Subcutaneous abdominal adipose tissue (tissue), 5 donors: ENCODE data around the gene BCHE.

Source experiments
- H3K27ac ChIP-seq: one replicate; pipeline ENCODE4 v1.7.0; 2013; ENCODE audit warnings: low read depth, mild to moderate bottlenecking, inconsistent platforms, low read length, moderate library complexity
- H3K27me3 ChIP-seq, 5 donors: one replicate each; pipeline ENCODE4 v1.7.0; 2013; ENCODE audit warnings: low read length in 5 of 5, inconsistent platforms in 1 of 5; ENCODE audit not compliant: control insufficient read depth in 5 of 5, insufficient read depth in 4 of 5
- H3K36me3 ChIP-seq, 5 donors: one replicate each; pipeline ENCODE4 v1.7.0; 2013; ENCODE audit warnings: low read length in 5 of 5; ENCODE audit not compliant: control insufficient read depth in 5 of 5, insufficient read depth in 5 of 5
- H3K4me1 ChIP-seq, 5 donors: one replicate each; pipeline ENCODE4 v1.7.0; 2013; ENCODE audit warnings: low read length in 5 of 5, mild to moderate bottlenecking in 3 of 5, moderate library complexity in 1 of 5; ENCODE audit not compliant: control insufficient read depth in 5 of 5, insufficient read depth in 5 of 5
- H3K4me3 ChIP-seq, 5 donors: one replicate each; pipeline ENCODE4 v1.7.0; 2013; ENCODE audit warnings: low read length in 5 of 5, low read depth in 1 of 5
- H3K9ac ChIP-seq, 5 donors: one replicate each; pipeline ENCODE4 v1.7.0; 2013; ENCODE audit warnings: low read length in 5 of 5, mild to moderate bottlenecking in 4 of 5, moderate library complexity in 3 of 5
- H3K9me3 ChIP-seq, 5 donors: one replicate each; pipeline ENCODE4 v1.7.0; 2013; ENCODE audit warnings: low read length in 5 of 5; ENCODE audit not compliant: control insufficient read depth in 5 of 5
- donor health status: healthy.
- donor health status: healthy.
- donor health status: healthy.
- donor health status: healthy.
- donor health status: healthy.

BCHE gene

DNA sequence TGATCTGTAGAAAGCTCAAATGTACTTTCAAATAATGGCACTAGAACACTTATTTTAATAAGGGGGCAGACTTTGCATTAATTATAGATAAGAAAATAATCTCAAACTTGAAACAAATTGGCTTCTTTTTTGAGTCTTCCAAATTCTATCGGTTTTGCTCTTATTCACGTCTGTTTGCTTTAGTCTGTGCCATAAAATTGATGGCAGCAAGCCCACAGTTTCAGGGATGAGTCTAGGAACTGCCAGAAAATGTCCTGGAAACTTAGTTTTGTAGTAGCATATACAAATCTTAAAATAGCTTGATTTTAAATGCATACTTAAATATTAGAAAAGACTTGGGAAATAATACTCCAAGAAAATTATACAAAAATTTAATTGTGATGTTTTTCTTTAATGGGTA lies 39.7 kb downstream of the BCHE start:
- H3K36me3 ChIP-seq: no peaks in the 10 kb centered on the region
- H3K9me3 ChIP-seq: no peaks in the 10 kb centered on the region
- H3K9ac ChIP-seq: no peak overlapping the region
- H3K4me1 ChIP-seq: no peaks in the 10 kb centered on the region
- no peaks in the 10 kb centered on the region for H3K27me3 ChIP-seq
- H3K4me3 ChIP-seq: no peak overlapping the region
- H3K27ac ChIP-seq: no peak overlapping the region

DNA sequence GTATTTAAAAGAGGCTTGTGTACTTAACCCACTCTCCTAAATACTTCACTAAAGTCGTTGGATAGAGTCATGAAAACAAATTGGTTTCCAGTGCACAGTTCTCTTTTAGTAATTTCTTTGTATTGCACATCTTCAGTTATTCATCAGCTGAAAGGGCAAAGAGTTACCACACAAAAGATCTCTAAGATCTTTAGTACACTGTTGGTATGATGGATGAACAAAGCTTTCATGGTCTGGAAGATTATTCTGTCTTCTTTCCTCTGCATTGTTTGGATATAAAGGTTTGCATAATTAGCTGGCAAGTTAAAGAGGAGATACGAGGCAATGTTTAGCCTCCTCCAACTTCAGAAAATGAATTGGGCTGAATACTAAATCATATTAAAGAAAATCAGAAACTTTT lies 40.5 kb downstream of the BCHE start:
- H3K36me3 ChIP-seq: no peaks in the 10 kb centered on the region
- no peaks in the 10 kb centered on the region for H3K27me3 ChIP-seq
- no peak overlapping the region for H3K9ac ChIP-seq
- H3K27ac ChIP-seq: no peak overlapping the region
- no peaks in the 10 kb centered on the region for H3K4me1 ChIP-seq
- no peak overlapping the region for H3K4me3 ChIP-seq
- no peaks in the 10 kb centered on the region for H3K9me3 ChIP-seq

DNA sequence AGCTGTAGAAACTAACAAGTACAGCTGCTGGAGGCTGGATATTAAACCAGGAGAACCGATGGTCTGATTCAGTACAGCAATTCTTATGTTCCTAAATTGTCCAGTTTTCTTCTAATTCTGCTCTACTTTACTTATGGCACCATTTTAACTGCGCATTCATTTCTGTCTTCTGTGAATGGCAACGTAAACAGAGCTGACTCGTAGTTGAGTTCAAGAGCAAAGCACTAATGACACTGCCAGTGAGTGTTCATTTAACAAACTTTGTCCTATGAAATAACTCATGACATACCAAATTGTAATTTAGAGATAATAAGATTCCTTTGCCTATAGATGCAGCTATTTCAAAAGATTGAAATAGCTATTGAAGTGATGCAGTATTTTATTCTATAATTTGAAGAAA lies 48.7 kb downstream of the BCHE start:
- Histone ChIP-seq H3K27ac (no peak overlapping the region), H3K36me3 (no peaks in the 10 kb centered on the region), H3K4me1 (no peaks in the 10 kb centered on the region), H3K4me3 (no peak overlapping the region), H3K9me3 (no peaks in the 10 kb centered on the region), H3K27me3 (no peaks in the 10 kb centered on the region), H3K9ac (no peak overlapping the region)

DNA sequence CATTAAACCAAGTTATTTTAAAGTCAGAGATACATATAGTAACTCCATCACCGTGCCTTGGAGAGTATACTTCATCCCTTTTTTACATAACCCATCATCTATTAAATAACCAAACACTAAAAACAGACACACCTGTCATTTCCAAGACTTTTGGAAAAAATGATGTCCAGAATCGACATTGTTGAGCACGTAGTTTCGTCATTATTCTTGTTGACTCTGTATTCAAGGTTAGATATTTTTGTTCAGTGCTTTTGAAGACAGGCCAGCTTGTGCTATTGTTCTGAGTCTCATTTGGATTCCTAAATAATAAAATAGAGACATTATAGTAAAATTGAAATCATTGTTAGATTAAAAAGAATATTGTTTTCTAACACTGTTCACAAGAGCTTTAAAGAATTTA lies 51.2 kb downstream of the BCHE start:
- H3K27me3 ChIP-seq: no peaks in the 10 kb centered on the region
- no peak overlapping the region for H3K27ac ChIP-seq
- H3K36me3 ChIP-seq: no peaks in the 10 kb centered on the region
- H3K9me3 ChIP-seq: no peaks in the 10 kb centered on the region
- H3K4me3 ChIP-seq: no peak overlapping the region
- no peaks in the 10 kb centered on the region for H3K4me1 ChIP-seq
- no peak overlapping the region for H3K9ac ChIP-seq

DNA sequence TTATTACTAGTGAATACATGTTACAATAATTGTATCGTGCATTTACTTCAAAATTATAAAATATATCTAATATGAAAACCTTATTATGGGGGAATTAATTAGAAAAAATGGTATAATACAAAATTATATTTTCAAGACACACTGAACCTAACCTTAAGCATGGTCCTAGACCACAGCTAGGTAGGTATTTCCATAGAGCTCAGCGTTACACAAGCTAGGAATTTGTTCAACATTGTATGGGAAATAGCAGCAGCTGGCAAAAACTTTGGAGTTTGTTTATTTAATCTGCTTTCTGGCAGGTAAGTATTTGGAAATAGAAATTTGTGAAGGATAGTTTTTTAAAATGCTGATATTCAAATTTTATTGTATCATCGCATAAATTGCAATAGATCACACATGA lies 52.9 kb downstream of the BCHE start:
- Histone ChIP-seq H3K9me3 (no peaks in the 10 kb centered on the region), H3K9ac (no peak overlapping the region), H3K36me3 (no peaks in the 10 kb centered on the region), H3K27me3 (no peaks in the 10 kb centered on the region), H3K27ac (no peak overlapping the region), H3K4me3 (no peak overlapping the region), H3K4me1 (no peaks in the 10 kb centered on the region)

GRCh38 chr3:165783383-165783782 lies 53.8 kb downstream of the BCHE start:
- Histone ChIP-seq H3K27me3 (no peaks in the 10 kb centered on the region), H3K36me3 (no peaks in the 10 kb centered on the region), H3K4me1 (no peaks in the 10 kb centered on the region), H3K4me3 (no peak overlapping the region), H3K9me3 (no peaks in the 10 kb centered on the region), H3K27ac (no peak overlapping the region), H3K9ac (no peak overlapping the region)

GRCh38 chr3:165778891-165779290 lies 58.3 kb downstream of the BCHE start:
- no peaks in the 10 kb centered on the region for H3K27me3 ChIP-seq
- H3K27ac ChIP-seq: no peak overlapping the region
- H3K9ac ChIP-seq: no peak overlapping the region
- no peaks in the 10 kb centered on the region for H3K36me3 ChIP-seq
- no peaks in the 10 kb centered on the region for H3K4me1 ChIP-seq
- H3K9me3 ChIP-seq: no peaks in the 10 kb centered on the region
- H3K4me3 ChIP-seq: no peak overlapping the region

GRCh38 chr3:165778456-165778855 lies 58.8 kb downstream of the BCHE start:
- Histone ChIP-seq H3K27me3 (no peaks in the 10 kb centered on the region), H3K4me3 (no peak overlapping the region), H3K9ac (no peak overlapping the region), H3K36me3 (no peaks in the 10 kb centered on the region), H3K4me1 (no peaks in the 10 kb centered on the region), H3K27ac (no peak overlapping the region), H3K9me3 (no peaks in the 10 kb centered on the region)

DNA sequence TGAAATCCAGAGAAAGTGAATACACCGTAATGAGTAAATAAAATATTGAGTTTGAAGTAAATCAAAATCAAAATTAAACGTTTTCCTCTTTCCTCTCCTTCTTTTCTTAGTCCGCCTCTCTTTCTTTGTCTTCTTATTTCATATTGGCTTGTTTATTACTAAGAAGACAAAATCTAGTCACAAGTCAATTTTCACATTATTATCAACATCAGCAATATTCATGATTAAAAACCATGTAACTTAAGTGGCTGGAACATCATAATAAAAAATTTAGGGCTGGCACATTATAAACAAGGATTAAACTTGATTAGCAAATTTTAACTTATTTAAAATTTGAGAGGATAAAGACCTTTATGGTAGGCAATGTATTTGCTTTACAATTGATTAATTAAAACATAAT lies 61.4 kb downstream of the BCHE start:
- no peak overlapping the region for H3K9ac ChIP-seq
- no peaks in the 10 kb centered on the region for H3K4me1 ChIP-seq
- H3K36me3 ChIP-seq: no peaks in the 10 kb centered on the region
- no peak overlapping the region for H3K27ac ChIP-seq
- no peaks in the 10 kb centered on the region for H3K27me3 ChIP-seq
- H3K9me3 ChIP-seq: no peaks in the 10 kb centered on the region
- H3K4me3 ChIP-seq: no peak overlapping the region

DNA sequence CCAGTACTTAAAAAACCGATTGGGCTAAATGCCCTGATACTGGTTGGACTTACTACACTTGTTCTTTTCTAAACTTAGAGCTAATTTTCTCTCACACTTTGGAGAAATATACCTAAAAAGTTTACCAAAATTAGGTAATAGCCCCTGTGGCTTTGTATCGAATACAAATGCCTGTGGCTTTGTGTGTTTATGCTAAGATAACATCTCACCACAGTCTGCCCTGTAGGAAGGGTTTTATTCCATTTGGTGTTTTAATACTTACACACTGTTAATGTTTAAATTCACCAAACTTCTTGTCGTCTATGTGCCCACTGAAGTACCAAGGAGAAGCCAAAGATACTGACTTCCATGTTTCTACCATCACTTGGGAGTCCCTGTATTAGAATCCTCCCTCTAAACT lies 66.4 kb downstream of the BCHE start:
- H3K9ac ChIP-seq: no peak overlapping the region
- no peak overlapping the region for H3K4me3 ChIP-seq

DNA sequence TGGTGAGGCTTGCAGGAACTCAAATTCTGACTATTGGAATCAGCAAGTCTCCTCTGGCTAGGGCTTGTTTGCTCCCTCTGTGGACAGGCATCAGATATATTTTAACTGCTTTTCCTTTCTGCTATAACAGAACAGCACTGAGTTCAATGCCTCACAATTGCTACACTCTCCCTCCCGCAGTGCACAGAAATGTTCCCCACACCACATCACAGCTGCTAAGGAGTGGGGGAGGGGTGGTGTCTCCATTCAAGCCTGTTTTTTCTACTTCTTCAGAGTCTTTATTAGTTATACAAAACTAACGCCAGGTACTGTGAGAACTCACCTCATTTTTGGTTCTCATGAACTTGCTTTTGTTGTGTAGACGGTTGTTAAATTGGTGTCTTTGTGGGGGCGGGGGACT lies 68.5 kb downstream of the BCHE start:
- H3K9ac ChIP-seq: no peak overlapping the region

More for the DNA sequence above, 66.4 kb downstream of the BCHE start:
- Histone ChIP-seq H3K27me3 (no peaks in the 10 kb centered on the region), H3K36me3 (no peaks in the 10 kb centered on the region), H3K4me1 (no peaks in the 10 kb centered on the region), H3K27ac (no peak overlapping the region), H3K9me3 (peaks cover 0 to 4% (median 3%) of the 10 kb centered on the region in 5 donors)

More for the DNA sequence above, 68.5 kb downstream of the BCHE start:
- Histone ChIP-seq H3K27ac (no peak overlapping the region), H3K4me3 (no peak overlapping the region), H3K27me3 (no peaks in the 10 kb centered on the region), H3K4me1 (no peaks in the 10 kb centered on the region), H3K36me3 (no peaks in the 10 kb centered on the region), H3K9me3 (peaks cover 0 to 4% (median 3%) of the 10 kb centered on the region in 5 donors)
